ENCODE measurements around the gene GCNA. TPM values are rescaled to one million over a fixed set of nuclear protein-coding genes. Genes with fewer than 3 reads are reported as not detected.
"Not testable (repeated sequence)": the region's sequence is repeated elsewhere in the genome, so short reads cannot be mapped to it uniquely, and the experiment has no call there.

Gene GCNA
- total and polyA plus RNA-seq, 12 donors = 0.53 to 2.7 (median 1.4) TPM

GRCh38 chrX:71558920-71559319 is 19.3 kb upstream of the GCNA start:
- TF ChIP-seq, protein P1, sequence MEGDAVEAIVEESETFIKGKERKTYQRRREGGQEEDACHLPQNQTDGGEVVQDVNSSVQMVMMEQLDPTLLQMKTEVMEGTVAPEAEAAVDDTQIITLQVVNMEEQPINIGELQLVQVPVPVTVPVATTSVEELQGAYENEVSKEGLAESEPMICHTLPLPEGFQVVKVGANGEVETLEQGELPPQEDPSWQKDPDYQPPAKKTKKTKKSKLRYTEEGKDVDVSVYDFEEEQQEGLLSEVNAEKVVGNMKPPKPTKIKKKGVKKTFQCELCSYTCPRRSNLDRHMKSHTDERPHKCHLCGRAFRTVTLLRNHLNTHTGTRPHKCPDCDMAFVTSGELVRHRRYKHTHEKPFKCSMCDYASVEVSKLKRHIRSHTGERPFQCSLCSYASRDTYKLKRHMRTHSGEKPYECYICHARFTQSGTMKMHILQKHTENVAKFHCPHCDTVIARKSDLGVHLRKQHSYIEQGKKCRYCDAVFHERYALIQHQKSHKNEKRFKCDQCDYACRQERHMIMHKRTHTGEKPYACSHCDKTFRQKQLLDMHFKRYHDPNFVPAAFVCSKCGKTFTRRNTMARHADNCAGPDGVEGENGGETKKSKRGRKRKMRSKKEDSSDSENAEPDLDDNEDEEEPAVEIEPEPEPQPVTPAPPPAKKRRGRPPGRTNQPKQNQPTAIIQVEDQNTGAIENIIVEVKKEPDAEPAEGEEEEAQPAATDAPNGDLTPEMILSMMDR (IDR thresholded peaks at IDR 0.05) = no peak
- no peaks in the 10 kb centered on the region for H3K9me3 ChIP-seq
- no peak overlapping the region for H3K27ac ChIP-seq
- ATAC-seq = no peak
- no peaks in the 10 kb centered on the region for H3K4me1 ChIP-seq
- no peak for DNase-seq
- WGBS, 2 donors = 94 to 99% methylated on average over 5 of the region's 5 CpGs
- H3K36me3 ChIP-seq = peaks cover 0 to 99% (median 28%) of the 10 kb centered on the region in 9 donors
- intact Hi-C loops (cut with DNase I) = no loop called here
- H3K27me3 ChIP-seq = no peaks in the 10 kb centered on the region
- no peak overlapping the region for H3K4me3 ChIP-seq

DNA sequence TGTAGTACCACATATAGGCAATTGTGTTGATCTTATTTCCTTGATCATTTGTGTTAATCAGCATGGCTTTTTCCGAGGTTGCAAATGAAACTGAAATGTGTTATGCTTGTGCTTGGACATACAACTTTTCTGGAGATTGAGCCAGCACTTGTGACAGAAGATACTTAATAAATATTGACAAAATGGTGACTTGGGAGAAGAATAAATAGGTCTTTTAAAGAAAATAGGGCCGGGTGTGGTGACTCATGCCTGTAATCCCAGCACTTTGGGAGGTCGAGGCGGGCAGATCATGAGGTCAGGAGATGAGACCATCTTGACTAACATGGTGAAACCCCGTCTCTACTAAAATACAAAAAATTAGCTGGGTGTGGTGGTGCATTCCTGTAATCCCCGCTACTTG is 18.5 kb upstream of the GCNA start:
- H3K9me3 ChIP-seq, DNase-seq, H3K4me1 ChIP-seq, H3K27ac ChIP-seq, H3K4me3 ChIP-seq, H3K27me3 ChIP-seq, ATAC-seq: not testable (repeated sequence)
- H3K36me3 ChIP-seq = peaks cover 0 to 99% (median 33%) of the 10 kb centered on the region in 9 donors
- 91 to 95% methylated on average over 6 of the region's 6 CpGs for WGBS, 2 donors
- intact Hi-C loops (cut with DNase I) = loop anchor here in 4 of 10 donors (10.0 kb wide), 4 partner anchors 135 to 175 kb away; no protein-coding TSS in a partner anchor

GRCh38 chrX:71563921-71564320 is 14.3 kb upstream of the GCNA start:
- DNase-seq (no peak), ATAC-seq (no peak)
- Histone ChIP-seq H3K4me3 (no peak overlapping the region), H3K27ac (no peak overlapping the region), H3K27me3 (peaks cover 0 to 10% (median 0%) of the 10 kb centered on the region in 7 donors), H3K9me3 (no peaks in the 10 kb centered on the region), H3K4me1 (peaks cover 0 to 10% (median 0%) of the 10 kb centered on the region in 9 donors), H3K36me3 (peaks cover 0 to 100% (median 48%) of the 10 kb centered on the region in 9 donors)
- TF ChIP-seq, protein P1 (IDR thresholded peaks at IDR 0.05) = no peak
- 82 to 85% methylated on average over 1 of the region's 1 CpG for WGBS, 2 donors
- intact Hi-C loops (cut with DNase I) = loop anchor here in 4 of 10 donors (10.0 kb wide), 4 partner anchors 139 to 179 kb away; no protein-coding TSS in a partner anchor

DNA sequence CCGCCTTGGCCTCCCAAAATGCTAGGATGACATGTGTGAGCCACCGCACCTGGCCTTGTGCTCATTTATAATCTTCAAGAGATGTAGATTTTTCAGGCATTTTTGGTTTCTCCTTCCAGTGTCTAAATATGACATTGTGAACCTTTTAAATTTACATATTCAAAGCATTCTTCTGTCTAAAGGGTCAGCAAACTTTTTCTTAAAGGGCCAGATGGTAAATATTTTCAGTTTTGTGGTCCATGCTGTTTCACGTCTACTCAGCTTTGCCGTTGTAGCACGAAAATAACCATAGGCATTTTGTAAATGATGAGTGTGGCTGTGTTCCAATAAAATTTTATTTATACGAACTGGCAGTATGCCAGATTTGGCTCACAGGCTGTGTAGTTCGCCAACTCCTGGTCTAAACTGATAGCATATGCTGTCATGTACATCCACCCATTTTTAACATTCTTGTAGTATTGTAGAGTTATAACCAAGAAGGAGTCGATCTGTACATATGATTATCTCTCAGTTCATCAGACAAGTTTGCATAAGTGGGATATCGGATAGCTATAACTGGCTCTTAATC is 12.7 kb upstream of the GCNA start:
- DNase-seq = no peak
- intact Hi-C loops (cut with DNase I) = loop anchor here in 4 of 10 donors (10.0 kb wide), 4 partner anchors 141 to 181 kb away; no protein-coding TSS in a partner anchor
- peak overlapping the region in 1 of 10 donors; percentile 22 for H3K27ac ChIP-seq
- TF ChIP-seq, protein P1 (IDR thresholded peaks at IDR 0.05) = no peak
- 40 to 53% methylated on average over 9 of the region's 9 CpGs for WGBS, 2 donors
- peaks cover 0 to 100% (median 47%) of the 10 kb centered on the region in 9 donors for H3K36me3 ChIP-seq
- H3K9me3 ChIP-seq = no peaks in the 10 kb centered on the region
- H3K4me1 ChIP-seq = peaks cover 0 to 12% (median 0%) of the 10 kb centered on the region in 9 donors
- H3K27me3 ChIP-seq = peaks cover 0 to 16% (median 0%) of the 10 kb centered on the region in 7 donors
- H3K4me3 ChIP-seq = no peak overlapping the region
- ATAC-seq = peak in 2 of 8 donors; percentile 48 to 53

- H3K4me3 ChIP-seq; H3K27ac ChIP-seq; intact Hi-C loops (cut with DNase I); H3K9me3 ChIP-seq: not testable (repeated sequence)
- DNase-seq (peak in 1 of 2 donors; percentile 11), ATAC-seq (peak in 5 of 8 donors; percentile 8 to 65 (median 29))
- Histone ChIP-seq H3K27me3 (peaks cover 0 to 24% (median 0%) of the 10 kb centered on the region in 7 donors), H3K4me1 (peaks cover 0 to 13% (median 0%) of the 10 kb centered on the region in 9 donors), H3K36me3 (peaks cover 0 to 100% (median 26%) of the 10 kb centered on the region in 9 donors)
- 63 to 75% methylated on average over 8 of the region's 8 CpGs for WGBS, 2 donors
These were observed 6.8 kb upstream of the GCNA start for GRCh38 chrX:71571390-71571789.
